GM19023 (cell line): Measurements from ENCODE around the gene ADAMTSL2.
A peak's percentile ranks its signal among the peaks of the same experiment; 100 is the strongest.
"Not testable (repeated sequence)": the region's sequence is repeated elsewhere in the genome, so short reads cannot be mapped to it uniquely, and the experiment has no call there.

ENCODE experiments used
- ATAC-seq: cut with Tn5 transposase; IDR thresholded peaks from one replicate; pipeline ENCODE4 v1.9.1; 2021; ENCODE audit warnings: mild to moderate bottlenecking, moderate library complexity; ENCODE audit not compliant: unreplicated experiment

Gene ADAMTSL2

GRCh38 chr9:133553973-133554713, 19.6 kb downstream of the ADAMTSL2 start:
- ATAC-seq = no peak

- no peak for ATAC-seq
These were observed 20.2 kb downstream of the ADAMTSL2 start for GRCh38 chr9:133554729-133555128.

GRCh38 chr9:133556354-133556753, 21.9 kb downstream of the ADAMTSL2 start:
- no peak for ATAC-seq

- ATAC-seq = no peak
These were observed 23.1 kb downstream of the ADAMTSL2 start for GRCh38 chr9:133557581-133557980.

GRCh38 chr9:133558191-133559126, 24.0 kb downstream of the ADAMTSL2 start:
- ATAC-seq = peak; percentile 57

GRCh38 chr9:133560311-133560710, 25.8 kb downstream of the ADAMTSL2 start:
- ATAC-seq = no peak

- ATAC-seq = no peak
These were observed 26.4 kb downstream of the ADAMTSL2 start for GRCh38 chr9:133560944-133561343.

- ATAC-seq = no peak
These were observed 27.6 kb downstream of the ADAMTSL2 start for GRCh38 chr9:133561976-133562554.

GRCh38 chr9:133562611-133563290, 28.2 kb downstream of the ADAMTSL2 start:
- ATAC-seq = no peak

- no peak for ATAC-seq
These were observed 28.8 kb downstream of the ADAMTSL2 start for GRCh38 chr9:133563291-133563796.

GRCh38 chr9:133563814-133564213, 29.3 kb downstream of the ADAMTSL2 start:
- not testable (repeated sequence) for ATAC-seq

- no peak for ATAC-seq
These were observed 30.1 kb downstream of the ADAMTSL2 start for GRCh38 chr9:133564451-133565116.

- no peak for ATAC-seq
These were observed 31.9 kb downstream of the ADAMTSL2 start for GRCh38 chr9:133566382-133566781.

GRCh38 chr9:133566817-133567216, 32.3 kb downstream of the ADAMTSL2 start:
- no peak for ATAC-seq

- ATAC-seq = no peak
These were observed 33.7 kb downstream of the ADAMTSL2 start for GRCh38 chr9:133568186-133568585.

GRCh38 chr9:133569121-133569785, 34.7 kb downstream of the ADAMTSL2 start:
- no peak for ATAC-seq

GRCh38 chr9:133569891-133570690, 35.6 kb downstream of the ADAMTSL2 start:
- ATAC-seq = no peak

GRCh38 chr9:133570691-133571080, 36.2 kb downstream of the ADAMTSL2 start:
- no peak for ATAC-seq

GRCh38 chr9:133571391-133571890, 36.9 kb downstream of the ADAMTSL2 start:
- no peak for ATAC-seq
